ENCODE measurements around the gene SLC35G6.
"Not testable (repeated sequence)": the region's sequence is repeated elsewhere in the genome, so short reads cannot be mapped to it uniquely, and the experiment has no call there.

SLC35G6 gene

DNA sequence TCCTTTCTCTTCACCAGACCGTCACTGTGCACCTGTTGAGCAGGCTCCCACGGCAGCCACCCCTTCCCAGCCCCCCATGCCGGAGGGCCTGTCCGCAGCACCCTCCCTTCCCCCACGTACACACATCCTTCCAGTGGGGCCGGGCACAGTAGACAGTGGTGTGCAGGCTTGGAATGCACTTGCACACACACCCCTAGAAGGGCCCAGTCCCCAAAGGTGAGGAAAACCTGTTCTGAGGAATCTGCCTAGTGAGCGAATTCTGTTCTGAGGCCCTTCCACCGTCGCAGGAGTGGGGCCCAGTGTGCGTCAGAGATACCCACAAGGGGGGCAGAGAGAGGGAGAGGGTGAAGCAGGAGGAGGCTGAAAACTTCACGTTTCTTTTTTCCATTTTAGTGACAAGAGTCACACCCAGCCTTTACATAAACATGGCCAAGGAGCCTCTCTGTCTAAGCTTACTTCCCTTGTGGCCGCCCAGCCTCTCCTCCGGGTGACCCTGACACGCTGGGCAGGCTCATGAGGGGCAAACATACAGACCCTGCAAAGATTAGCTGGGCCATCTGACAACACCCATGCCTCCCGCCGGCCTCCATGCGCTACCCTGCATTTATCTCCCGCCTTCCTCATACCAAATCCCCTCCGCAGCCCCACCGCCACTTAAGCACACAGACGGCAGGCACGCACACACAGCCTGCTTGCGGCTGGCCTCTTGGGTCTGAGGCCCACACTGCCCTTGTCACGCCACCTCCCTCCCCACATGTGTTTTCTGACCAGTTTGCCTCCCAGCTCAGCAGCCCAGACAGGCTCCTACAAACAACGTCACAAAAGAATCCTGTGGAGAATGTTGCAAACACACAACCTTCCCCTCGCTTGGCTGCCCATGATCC lies 3.6 kb upstream of the SLC35G6 start:
- in situ Hi-C loops (cut with MboI; ENCODE audit: low sequenced_read_pairs) = no loop called here

DNA sequence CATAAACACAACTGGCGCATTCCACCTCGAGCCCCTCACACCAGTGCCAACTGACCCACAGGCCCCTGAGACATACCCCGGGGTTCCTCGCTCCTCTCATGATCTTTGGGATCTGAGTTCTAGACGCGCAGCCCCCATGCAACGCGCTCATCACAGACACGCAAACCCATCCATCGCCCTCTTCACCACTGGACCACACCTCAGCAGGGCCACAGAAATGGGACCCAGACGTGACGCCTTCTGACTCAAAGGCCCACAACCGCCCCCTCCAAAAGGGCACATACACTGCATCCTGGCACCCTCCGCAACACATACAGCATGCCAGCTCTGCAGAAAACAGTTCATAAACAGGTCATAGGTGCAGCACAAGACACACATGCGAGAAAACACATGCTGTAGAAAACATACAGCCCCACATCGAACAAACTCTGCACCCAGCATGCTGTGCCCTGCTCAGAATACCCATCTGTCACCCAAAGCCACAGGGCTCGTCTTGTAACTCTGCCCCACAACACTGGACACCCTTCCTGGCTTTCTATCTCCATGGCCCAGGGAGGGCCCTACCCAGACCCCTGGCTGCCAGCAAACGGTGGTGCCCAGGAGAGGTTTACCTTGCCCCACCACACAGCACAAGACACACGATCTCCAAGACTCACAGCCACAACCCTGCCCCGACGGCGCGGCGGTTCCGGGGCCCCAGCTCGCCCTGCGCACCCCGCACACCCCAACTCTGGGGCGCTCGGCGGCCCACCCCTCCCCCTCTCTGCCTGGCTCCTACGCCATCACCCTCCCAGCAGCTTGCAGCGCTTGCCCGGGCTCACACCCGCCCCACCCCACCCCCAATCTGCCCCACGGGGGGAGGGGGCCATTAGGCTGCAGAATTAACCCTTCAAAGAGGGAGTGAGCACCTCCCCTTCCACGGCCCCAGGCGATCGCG lies 2.7 kb upstream of the SLC35G6 start:
- in situ Hi-C loops (cut with MboI; ENCODE audit: low sequenced_read_pairs) = no loop called here

DNA sequence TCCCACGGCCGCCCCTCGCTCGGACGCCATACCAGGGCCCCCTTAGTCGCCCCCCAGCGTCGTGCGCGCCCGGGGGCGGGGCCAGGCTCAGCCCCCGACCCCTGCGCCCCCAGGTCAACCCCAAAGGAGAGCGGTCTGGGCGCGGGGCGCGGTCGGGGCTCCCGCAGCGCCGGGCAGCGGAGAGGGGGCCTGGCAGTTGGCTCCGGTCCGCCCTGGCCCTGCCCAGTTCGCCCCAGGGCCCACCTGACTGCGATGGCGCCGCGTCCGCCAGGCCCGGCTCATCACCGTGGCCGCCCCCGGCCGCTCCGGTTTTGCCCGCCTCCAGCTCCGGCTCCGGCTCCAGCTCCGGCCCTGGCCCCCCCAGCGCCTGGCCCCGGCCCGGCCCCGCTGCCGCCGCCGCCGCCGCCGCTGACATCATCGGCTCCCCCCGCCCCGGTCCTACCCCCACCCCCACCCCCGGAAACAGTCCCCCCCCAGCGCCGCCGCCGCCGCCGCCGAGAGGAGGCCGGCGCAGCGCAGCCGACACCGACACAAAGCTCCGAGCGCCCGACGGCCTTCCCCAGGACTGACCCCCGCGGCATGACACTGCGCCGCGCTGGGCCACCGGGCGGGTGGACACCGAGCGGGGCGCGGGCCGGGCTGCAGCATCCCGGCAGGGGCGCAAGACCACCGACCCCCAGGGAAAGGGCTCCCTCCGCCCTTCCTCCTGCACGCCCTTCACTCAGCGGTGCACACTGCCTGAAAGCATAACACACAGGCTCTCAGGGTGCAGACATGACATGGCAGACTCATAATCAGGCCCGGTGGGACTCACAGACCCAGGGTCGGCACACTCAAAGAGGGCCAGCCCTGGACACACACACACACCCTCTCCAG lies 1.8 kb upstream of the SLC35G6 start, which contains the start of gene ZBTB4:
Gene ZBTB4, minus strand, starts transcription at position 419 of the 876 bp plus-strand sequence. CDS start 12,830 bp downstream, outside the sequence.
- in situ Hi-C loops (cut with MboI; ENCODE audit: low sequenced_read_pairs) = no loop called here

DNA sequence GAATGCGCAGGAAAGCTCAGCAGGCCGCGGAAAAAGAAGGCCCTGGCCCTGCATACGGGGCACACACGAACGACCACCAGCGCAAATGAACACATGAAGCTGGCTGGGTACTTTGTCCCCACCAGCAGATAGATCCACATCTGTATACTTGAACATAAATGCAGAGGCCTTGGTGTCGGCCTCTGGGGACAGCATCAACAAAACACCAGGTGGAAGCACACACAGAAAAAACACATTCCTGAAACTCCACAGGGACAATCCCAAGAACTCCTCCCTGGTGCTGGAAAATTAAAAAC lies 1.2 kb upstream of the SLC35G6 start:
- in situ Hi-C loops (cut with MboI; ENCODE audit: low sequenced_read_pairs) = no loop called here

DNA sequence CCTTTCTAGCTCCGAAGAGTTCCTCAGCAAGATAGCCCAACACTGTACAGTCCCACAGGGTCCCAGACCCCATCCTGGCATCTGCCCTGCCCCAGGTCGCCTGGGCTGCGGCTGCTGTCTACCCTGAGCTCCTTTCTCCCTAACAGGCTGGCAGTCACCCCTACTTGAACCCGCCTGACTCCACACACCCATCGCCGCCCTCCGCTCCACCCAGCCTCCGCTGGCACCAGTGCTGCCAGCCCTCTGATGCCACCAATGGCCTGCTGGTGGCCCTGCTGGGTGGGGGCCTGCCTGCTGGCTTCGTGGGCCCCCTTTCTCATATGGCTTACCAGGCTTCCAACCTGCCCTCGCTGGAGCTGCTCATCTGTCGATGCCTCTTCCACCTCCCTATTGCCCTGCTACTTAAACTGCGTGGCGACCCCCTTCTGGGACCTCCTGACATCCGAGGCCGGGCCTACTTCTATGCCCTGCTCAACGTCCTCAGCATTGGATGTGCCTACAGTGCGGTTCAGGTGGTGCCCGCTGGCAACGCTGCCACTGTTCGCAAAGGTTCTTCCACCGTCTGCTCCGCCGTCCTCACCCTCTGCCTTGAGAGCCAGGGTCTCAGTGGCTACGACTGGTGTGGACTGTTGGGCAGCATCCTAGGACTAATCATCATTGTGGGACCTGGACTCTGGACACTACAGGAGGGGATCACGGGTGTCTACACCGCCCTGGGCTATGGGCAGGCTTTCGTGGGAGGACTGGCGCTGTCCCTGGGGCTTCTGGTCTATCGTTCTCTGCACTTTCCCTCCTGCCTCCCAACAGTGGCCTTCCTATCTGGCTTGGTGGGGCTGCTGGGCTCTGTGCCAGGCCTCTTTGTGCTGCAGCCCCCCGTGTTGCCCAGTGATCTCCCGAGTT lies 846 bp downstream of the SLC35G6 start:
- in situ Hi-C loops (cut with MboI; ENCODE audit: low sequenced_read_pairs) = not testable (repeated sequence)

DNA sequence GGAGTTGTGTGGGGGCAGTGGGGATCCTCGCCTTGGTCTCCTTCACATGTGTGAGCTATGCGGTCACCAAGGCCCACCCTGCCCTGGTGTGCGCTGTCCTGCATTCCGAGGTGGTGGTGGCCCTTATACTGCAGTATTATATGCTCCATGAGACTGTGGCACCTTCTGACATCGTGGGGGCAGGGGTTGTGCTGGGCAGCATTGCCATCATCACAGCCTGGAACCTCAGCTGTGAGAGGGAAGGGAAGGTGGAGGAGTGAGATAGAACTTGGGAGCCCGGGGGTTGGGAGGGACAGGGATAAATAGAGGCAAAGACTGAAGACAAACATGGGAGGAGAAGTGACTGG lies 1.5 kb downstream of the SLC35G6 start:
- in situ Hi-C loops (cut with MboI; ENCODE audit: low sequenced_read_pairs) = not testable (repeated sequence)

DNA sequence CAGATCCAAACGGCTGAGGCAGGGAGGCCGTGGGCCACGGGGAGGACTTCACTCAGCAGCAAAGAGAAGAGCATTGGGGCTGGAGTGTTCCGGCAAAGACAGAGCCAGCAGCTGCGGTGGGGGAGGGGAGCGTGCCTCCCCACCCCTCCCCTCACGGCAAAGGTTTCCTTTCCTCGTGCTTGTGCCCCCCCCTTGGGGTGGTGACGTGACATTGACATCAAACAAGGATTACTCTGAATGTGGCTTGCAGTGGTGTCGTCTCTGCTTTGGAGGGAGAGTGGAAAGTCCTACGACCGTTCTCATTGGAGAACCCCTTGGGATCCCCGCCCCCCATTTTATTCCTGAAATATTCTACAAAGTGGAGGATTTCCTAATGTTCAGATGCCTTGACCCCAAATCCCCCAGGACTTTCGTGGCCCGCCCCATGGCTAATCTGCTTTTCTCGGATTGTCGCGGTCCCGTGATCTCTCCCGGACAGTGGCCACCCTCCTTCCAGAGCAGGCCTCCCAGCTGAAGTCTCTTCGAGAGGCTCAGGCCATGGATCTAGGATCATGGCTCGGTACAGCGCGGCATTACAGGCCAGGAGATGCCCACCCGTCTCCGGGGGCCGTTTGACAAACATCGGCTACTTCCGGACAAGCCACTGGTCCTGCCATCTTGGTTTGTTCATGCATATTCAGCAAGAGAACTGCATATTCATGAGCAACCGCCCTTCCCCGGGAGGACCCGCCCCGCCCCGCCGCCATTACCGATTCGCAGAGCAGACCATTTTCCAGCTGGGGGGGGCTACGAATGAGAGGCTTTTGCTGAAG lies 2.2 kb downstream of the SLC35G6 start:
- in situ Hi-C loops (cut with MboI; ENCODE audit: low sequenced_read_pairs) = no loop called here

DNA sequence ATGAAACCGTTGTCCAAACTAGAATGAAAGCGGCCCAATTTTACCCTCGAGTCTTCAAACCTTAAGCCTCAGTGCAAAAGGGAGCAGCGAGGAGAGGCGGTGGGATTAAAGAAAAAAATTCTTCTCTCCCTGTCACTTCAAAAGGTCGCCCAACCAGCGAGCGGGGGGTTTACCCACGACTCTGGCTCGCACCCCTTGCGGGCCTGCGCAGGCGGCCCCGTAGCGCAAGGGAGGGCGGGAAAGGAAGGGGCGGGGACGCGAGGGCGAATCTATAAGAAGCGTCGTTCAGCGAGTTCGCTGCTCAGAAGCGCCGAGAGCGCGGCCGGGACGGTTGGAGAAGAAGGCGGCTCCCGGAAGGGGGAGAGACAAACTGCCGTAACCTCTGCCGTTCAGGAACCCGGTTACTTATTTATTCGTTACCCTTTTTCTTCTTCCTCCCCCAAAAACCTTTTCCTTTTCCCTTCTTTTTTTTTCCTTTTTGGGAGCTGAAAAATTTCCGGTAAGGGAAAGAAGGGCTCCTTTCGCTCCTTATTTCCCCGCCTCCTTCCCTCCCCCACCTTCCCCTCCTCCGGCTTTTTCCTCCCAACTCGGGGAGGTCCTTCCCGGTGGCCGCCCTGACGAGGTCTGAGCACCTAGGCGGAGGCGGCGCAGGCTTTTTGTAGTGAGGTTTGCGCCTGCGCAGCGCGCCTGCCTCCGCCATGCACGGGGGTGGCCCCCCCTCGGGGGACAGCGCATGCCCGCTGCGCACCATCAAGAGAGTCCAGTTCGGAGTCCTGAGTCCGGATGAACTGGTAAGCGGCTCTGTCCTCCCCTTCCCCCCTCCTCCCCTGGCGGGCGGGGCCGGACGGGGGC lies 3.0 kb downstream of the SLC35G6 start, which contains the start of gene POLR2A:
Gene POLR2A, plus strand, starts transcription at position 300 of the 852 bp plus-strand sequence.
- in situ Hi-C loops (cut with MboI; ENCODE audit: low sequenced_read_pairs) = no loop called here

DNA sequence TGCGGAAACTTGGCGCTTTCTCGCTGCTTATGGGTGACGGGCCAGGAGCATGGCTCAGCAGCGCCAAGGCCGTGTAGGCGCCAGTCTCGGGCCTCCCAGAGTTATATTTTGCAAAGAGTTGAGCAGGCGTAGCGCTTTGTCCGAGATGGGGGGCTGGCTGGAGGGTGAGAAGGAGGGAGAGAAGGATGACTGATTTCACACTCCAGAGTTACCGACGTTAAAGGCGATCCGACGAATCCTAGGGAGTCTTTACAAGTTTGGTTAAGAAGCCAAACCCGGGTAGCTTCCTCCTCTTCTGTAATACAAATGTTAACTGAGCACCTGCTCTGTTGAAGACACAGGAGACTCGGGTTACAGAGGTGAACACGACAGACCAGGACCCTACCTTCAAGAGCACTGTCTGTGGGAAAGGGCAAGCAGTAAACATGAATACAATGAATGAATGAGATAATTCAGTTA lies 3.7 kb downstream of the SLC35G6 start:
- in situ Hi-C loops (cut with MboI; ENCODE audit: low sequenced_read_pairs) = no loop called here

DNA sequence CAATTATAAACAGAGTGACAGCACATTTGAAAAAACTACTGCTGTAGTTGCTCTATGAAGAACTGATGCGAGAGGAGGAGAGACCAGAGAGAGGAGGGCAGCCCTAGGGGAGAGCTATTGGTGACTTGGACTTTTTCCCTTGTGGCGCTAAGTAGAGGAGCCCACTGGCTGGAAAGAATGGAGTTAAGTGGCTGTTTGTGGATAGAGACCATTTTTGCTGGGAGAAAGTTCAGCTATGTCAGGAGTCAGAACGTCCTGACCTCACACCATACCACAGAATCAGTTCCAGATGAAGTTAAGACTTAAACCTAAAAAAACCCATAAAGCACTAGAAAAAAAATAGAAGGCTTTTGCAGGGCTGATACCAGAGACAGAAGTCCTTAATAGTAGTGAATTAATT lies 4.9 kb downstream of the SLC35G6 start:
- in situ Hi-C loops (cut with MboI; ENCODE audit: low sequenced_read_pairs) = no loop called here

DNA sequence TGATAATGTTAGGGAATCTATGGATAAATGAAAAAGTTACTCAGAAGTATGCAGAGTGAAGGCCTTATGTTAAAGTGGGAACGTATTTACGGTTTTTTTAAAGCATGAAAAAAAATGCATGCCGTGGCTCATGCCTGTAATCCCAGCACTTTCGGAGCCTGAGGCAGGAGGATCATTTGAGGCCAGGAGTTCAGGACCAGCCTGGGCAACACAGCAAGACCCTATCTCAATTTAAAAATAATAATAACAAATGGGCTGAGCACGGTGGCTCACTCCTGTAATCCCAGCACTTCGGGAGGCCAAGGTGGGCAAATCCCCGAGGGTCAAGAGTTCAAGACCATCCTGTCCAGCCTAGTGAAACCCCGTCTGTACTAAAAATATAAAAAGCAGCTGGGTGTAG lies 8.9 kb downstream of the SLC35G6 start:
- in situ Hi-C loops (cut with MboI; ENCODE audit: low sequenced_read_pairs) = no loop called here

DNA sequence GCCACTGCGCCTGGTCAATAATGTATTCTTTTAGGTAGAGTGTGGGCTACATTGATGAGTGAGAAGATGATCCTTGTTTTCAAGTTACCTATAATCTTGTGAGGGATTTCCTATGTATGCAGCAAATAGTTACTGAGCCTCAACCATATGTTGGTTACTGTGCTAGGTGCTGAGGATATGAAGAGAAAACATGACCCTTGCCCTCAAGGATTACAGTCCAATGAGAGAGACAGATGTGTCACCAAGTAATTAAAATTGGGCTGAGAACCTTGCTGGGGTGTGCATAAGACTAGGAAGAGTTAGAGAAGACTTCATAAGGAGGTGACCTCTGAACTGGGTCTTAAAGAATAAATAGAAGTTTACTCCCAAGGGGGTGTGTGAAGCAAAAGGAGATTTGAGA lies 10.3 kb downstream of the SLC35G6 start:
- in situ Hi-C loops (cut with MboI; ENCODE audit: low sequenced_read_pairs) = no loop called here

DNA sequence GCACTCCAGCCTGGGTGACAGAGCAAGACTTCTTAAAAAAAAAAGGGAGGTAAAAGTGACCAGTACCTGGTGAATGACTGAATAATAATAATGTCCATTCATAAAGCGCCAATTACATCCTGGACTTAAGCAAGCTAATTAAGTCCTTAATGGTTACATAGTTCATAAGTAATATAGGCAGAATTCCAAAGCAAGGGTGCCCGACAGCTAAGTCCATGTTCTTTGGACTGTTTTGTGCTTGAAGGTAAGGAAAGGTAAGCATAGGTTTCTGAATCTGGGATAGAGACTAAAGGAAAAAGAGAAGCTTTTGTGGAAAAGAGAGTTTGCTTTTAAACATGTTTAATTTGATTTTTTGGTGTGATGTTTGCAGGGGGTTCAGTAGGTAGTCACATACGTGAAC lies 12.7 kb downstream of the SLC35G6 start:
- in situ Hi-C loops (cut with MboI; ENCODE audit: low sequenced_read_pairs) = no loop called here

DNA sequence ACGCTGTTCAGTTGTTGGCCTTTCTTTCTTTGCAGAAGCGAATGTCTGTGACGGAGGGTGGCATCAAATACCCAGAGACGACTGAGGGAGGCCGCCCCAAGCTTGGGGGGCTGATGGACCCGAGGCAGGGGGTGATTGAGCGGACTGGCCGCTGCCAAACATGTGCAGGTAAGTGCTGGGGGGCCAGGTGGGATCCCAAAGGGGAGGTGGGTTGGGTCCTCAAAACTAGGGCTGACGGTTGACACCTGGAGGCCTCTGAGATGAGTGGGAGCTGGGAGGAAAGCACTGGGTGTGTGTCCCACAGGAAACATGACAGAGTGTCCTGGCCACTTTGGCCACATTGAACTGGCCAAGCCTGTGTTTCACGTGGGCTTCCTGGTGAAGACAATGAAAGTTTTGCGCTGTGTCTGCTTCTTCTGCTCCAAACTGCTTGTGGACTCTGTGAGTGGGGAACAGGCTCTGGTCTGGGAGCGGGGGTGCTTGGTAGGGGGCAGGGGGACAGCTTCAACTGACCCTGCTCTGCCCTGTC lies 14.7 kb downstream of the SLC35G6 start:
- in situ Hi-C loops (cut with MboI; ENCODE audit: low sequenced_read_pairs) = no loop called here

DNA sequence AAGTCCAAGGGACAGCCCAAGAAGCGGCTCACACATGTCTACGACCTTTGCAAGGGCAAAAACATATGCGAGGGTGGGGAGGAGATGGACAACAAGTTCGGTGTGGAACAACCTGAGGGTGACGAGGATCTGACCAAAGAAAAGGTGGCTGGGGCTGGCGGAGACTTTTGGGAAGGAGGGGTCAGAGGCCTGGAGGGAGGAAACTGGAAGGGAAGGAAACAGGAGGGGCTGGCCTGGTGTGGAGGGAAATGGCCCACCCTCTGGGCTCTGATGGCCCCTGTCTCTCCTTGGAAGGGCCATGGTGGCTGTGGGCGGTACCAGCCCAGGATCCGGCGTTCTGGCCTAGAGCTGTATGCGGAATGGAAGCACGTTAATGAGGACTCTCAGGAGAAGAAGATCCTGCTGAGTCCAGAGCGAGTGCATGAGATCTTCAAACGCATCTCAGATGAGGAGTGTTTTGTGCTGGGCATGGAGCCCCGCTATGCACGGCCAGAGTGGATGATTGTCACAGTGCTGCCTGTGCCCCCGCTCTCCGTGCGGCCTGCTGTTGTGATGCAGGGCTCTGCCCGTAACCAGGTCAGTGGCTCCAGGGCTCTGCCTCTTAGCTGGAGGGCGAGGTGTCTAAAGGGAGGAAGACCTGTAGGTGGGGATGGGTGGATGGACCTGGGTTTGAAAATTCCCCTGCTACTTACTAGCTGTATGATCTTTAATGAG lies 15.4 kb downstream of the SLC35G6 start:
- in situ Hi-C loops (cut with MboI; ENCODE audit: low sequenced_read_pairs) = no loop called here

DNA sequence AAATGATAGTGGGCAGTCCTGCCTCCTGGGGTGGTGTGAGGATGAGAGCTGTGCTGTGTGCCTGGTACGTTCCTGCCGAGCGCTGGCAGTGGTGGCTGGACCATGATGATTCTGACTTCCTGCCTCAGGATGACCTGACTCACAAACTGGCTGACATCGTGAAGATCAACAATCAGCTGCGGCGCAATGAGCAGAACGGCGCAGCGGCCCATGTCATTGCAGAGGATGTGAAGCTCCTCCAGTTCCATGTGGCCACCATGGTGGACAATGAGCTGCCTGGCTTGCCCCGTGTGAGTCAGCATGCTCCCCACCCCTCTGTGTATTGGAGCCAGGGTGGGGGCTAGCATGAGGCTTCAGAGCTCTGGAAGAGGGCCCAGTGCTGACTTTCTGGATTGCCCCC lies 16.0 kb downstream of the SLC35G6 start:
- in situ Hi-C loops (cut with MboI; ENCODE audit: low sequenced_read_pairs) = no loop called here

DNA sequence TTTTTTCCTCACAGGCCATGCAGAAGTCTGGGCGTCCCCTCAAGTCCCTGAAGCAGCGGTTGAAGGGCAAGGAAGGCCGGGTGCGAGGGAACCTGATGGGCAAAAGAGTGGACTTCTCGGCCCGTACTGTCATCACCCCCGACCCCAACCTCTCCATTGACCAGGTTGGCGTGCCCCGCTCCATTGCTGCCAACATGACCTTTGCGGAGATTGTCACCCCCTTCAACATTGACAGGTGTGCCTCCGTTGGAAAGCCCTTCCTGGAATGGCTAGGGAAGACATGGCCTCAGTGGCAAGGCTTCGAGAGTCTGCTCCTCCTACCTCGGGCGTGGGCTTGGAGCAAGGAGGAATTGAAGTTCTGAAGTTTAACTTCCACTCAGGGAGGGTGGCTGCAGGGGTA lies 16.4 kb downstream of the SLC35G6 start:
- in situ Hi-C loops (cut with MboI; ENCODE audit: low sequenced_read_pairs) = no loop called here

All from HL-60/S4 treated with phorbol 12-myristate 13-acetate at 8.2 ng/mL for 4 days and 3 days (cell line).